Skin of body (tissue), 2 donors: ENCODE measurements around the gene E2F1. TPM values are rescaled to one million over a fixed set of nuclear protein-coding genes. Genes with fewer than 3 reads are reported as not detected.

ENCODE experiments used
- DNase-seq: peaks from one replicate; lab custom pipeline; 2025; lab: John Stamatoyannopoulos, UW
- total RNA-seq: library from RNA; depleted of rRNA; stranded (reverse); fragments of >200 nt; gene quantifications from one replicate; pipeline ENCODE4 v1.2.3, GENCODE V29; 2014

The E2F1 gene
- 3.7 TPM for total RNA-seq

- peak; percentile 81 for DNase-seq
Measured at GRCh38 chr20:33686100-33686983, at the start of gene E2F1. Gene E2F1 (minus strand): TSS chr20:33686385. CDS start chr20:33686264, 121 bp downstream.

GRCh38 chr20:33733654-33734576 lies 47.7 kb upstream of the E2F1 start:
- DNase-seq, result peak; percentile 54

GRCh38 chr20:33732166-33732970 lies 46.2 kb upstream of the E2F1 start:
- DNase-seq, result no peak

- peak; percentile 79 for DNase-seq
Measured at GRCh38 chr20:33731693-33732165, 45.5 kb upstream of the E2F1 start, which contains the start of gene ZNF341. Gene ZNF341 (plus strand): TSS chr20:33731996. CDS start chr20:33732022, 26 bp downstream.

- DNase-seq, result no peak
Measured at GRCh38 chr20:33730946-33731692, 44.9 kb upstream of the E2F1 start.

- DNase-seq, result no peak
Measured at GRCh38 chr20:33729101-33729500, 42.9 kb upstream of the E2F1 start.

GRCh38 chr20:33728463-33728862 lies 42.3 kb upstream of the E2F1 start:
- DNase-seq, result no peak

GRCh38 chr20:33727806-33728205 lies 41.6 kb upstream of the E2F1 start:
- DNase-seq, result no peak

GRCh38 chr20:33727115-33727479 lies 40.9 kb upstream of the E2F1 start:
- no peak for DNase-seq

- no peak for DNase-seq
Measured at GRCh38 chr20:33725607-33726264, 39.6 kb upstream of the E2F1 start.

GRCh38 chr20:33724439-33725094 lies 38.4 kb upstream of the E2F1 start:
- no peak for DNase-seq

- DNase-seq, result no peak
Measured at GRCh38 chr20:33721391-33722140, 35.4 kb upstream of the E2F1 start.

GRCh38 chr20:33719989-33720709 lies 34.0 kb upstream of the E2F1 start, which contains the start of gene PXMP4:
Gene PXMP4 (minus strand): TSS chr20:33720310. CDS start chr20:33720207, 103 bp downstream.
- DNase-seq, result peak; percentile 99

- DNase-seq, result no peak
Measured at GRCh38 chr20:33719277-33719988, 33.2 kb upstream of the E2F1 start.

- no peak for DNase-seq
Measured at GRCh38 chr20:33716498-33716897, 30.3 kb upstream of the E2F1 start.

- DNase-seq, result no peak
Measured at GRCh38 chr20:33713865-33714367, 27.7 kb upstream of the E2F1 start.

- no peak for DNase-seq
Measured at GRCh38 chr20:33711446-33711738, 25.2 kb upstream of the E2F1 start.
